H9 (cell line): ENCODE results near the gene LDB2. TPM values are rescaled to one million over a fixed set of nuclear protein-coding genes. Genes with fewer than 3 reads are reported as not detected.

Source experiments
- DNase-seq: peaks from one replicate; pipeline ENCODE4 v3.0.0-alpha.2; 2017
- H2AFZ ChIP-seq: one replicate; pipeline ENCODE4 v1.6.1; 2013; ENCODE audit warnings: mild to moderate bottlenecking, low read length, control low read depth, moderate library complexity
- H2AK5ac ChIP-seq: 2 replicates; pipeline ENCODE4 v1.6.1; 2013; ENCODE audit warnings: low read length, control low read depth, mixed read lengths; ENCODE audit not compliant: insufficient read length
- H2BK120ac ChIP-seq: one replicate; pipeline ENCODE4 v1.6.1; 2013; ENCODE audit warnings: low read depth, mild to moderate bottlenecking, low read length, control low read depth, inconsistent platforms; ENCODE audit not compliant: poor library complexity, severe bottlenecking
- H2BK12ac ChIP-seq: 2 replicates; pipeline ENCODE4 v1.6.1; 2013; ENCODE audit warnings: low read length, control low read depth, mixed read lengths, low read depth; ENCODE audit not compliant: insufficient read length
- H2BK15ac ChIP-seq: 2 replicates; pipeline ENCODE4 v1.6.1; 2013; ENCODE audit warnings: low read depth, low read length, control low read depth
- H2BK20ac ChIP-seq: one replicate; pipeline ENCODE4 v1.6.1; 2013; ENCODE audit warnings: low read depth, mild to moderate bottlenecking, low read length, control low read depth, inconsistent platforms; ENCODE audit not compliant: poor library complexity, severe bottlenecking
- H2BK5ac ChIP-seq: 2 replicates; pipeline ENCODE4 v1.6.1; 2013; ENCODE audit warnings: low read length, control low read depth, mixed read lengths; ENCODE audit not compliant: insufficient read length
- H3K14ac ChIP-seq: 2 replicates; pipeline ENCODE4 v1.6.1; 2013; ENCODE audit warnings: low read length, control low read depth; ENCODE audit not compliant: insufficient read depth
- H3K18ac ChIP-seq: 2 replicates; pipeline ENCODE4 v1.6.1; 2013; ENCODE audit warnings: low read depth, mild to moderate bottlenecking, mixed read lengths, low read length, control low read depth; ENCODE audit not compliant: insufficient read length
- H3K23ac ChIP-seq: 2 replicates; pipeline ENCODE4 v1.6.1; 2013; ENCODE audit warnings: low read length, control low read depth, mixed read lengths, low read depth; ENCODE audit not compliant: insufficient read length
- H3K23me2 ChIP-seq: 2 replicates; pipeline ENCODE4 v1.6.1; 2013; ENCODE audit warnings: low read depth, mild to moderate bottlenecking, mixed read lengths, low read length, control low read depth; ENCODE audit not compliant: insufficient read length, poor library complexity, severe bottlenecking
- H3K27ac ChIP-seq: 2 replicates; pipeline ENCODE4 v1.5.1; 2013; ENCODE audit warnings: low read length, control low read depth, mixed read lengths, low read depth; ENCODE audit not compliant: insufficient read length
- H3K27me3 ChIP-seq: 2 replicates; pipeline ENCODE4 v1.6.1; 2013; ENCODE audit warnings: low read length, control low read depth, inconsistent platforms; ENCODE audit not compliant: insufficient read depth
- H3K4ac ChIP-seq: 2 replicates; pipeline ENCODE4 v1.6.1; 2013; ENCODE audit warnings: low read depth, mild to moderate bottlenecking, control low read depth, inconsistent platforms, low read length, moderate library complexity
- H3K4me1 ChIP-seq: 2 replicates; pipeline ENCODE4 v1.6.1; 2013; ENCODE audit warnings: low read length, control low read depth, inconsistent platforms; ENCODE audit not compliant: insufficient read depth
- H3K4me2 ChIP-seq: 2 replicates; pipeline ENCODE4 v1.6.1; 2013; ENCODE audit warnings: low read length, control low read depth, mixed read lengths; ENCODE audit not compliant: insufficient read length, insufficient read depth
- H3K56ac ChIP-seq: 2 replicates; pipeline ENCODE4 v1.6.1; 2013; ENCODE audit warnings: low read depth, mild to moderate bottlenecking, mixed read lengths, low read length, control low read depth; ENCODE audit not compliant: insufficient read length
- H3K79me1 ChIP-seq: 2 replicates; pipeline ENCODE4 v1.6.1; 2013; ENCODE audit warnings: low read depth, mild to moderate bottlenecking, moderate library complexity, low read length, control low read depth, inconsistent platforms; ENCODE audit not compliant: insufficient read depth, poor library complexity, severe bottlenecking
- H3K79me2 ChIP-seq: 2 replicates; pipeline ENCODE4 v1.6.1; 2013; ENCODE audit warnings: low read length, control low read depth, inconsistent platforms; ENCODE audit not compliant: insufficient read depth
- H3K9ac ChIP-seq: 2 replicates; pipeline ENCODE4 v1.6.1; 2013; ENCODE audit warnings: low read length, control low read depth, mixed read lengths; ENCODE audit not compliant: insufficient read length; ENCODE audit errors: extremely low read depth
- H3K9me3 ChIP-seq: one replicate; pipeline ENCODE4 v1.6.1; 2013; ENCODE audit warnings: low read depth, low read length, inconsistent platforms; ENCODE audit not compliant: control insufficient read depth
- H3T11ph ChIP-seq: one replicate; pipeline ENCODE4 v1.6.1; 2013; ENCODE audit warnings: mild to moderate bottlenecking, low read length, control low read depth, inconsistent platforms
- H4K20me1 ChIP-seq: one replicate; pipeline ENCODE4 v1.6.1; 2013; ENCODE audit not compliant: control insufficient read depth, insufficient read length, insufficient read depth
- H4K5ac ChIP-seq: 2 replicates; pipeline ENCODE4 v1.6.1; 2013; ENCODE audit warnings: low read depth, mild to moderate bottlenecking, mixed read lengths, low read length, control low read depth; ENCODE audit not compliant: insufficient read length
- H4K8ac ChIP-seq: replicated peaks from 2 replicates; pipeline ENCODE4 v1.6.1; 2013; ENCODE audit warnings: low read length, control low read depth, mixed read lengths, low read depth; ENCODE audit not compliant: insufficient read length
- H4K91ac ChIP-seq: 2 replicates; pipeline ENCODE4 v1.6.1; 2013; ENCODE audit warnings: low read depth, mild to moderate bottlenecking, moderate library complexity, mixed read lengths, low read length, control low read depth; ENCODE audit not compliant: insufficient read length
- H3K27ac Mint-ChIP-seq, 3 experiments: 2 replicates in 2 of 3; 3 replicates in 1 of 3; pipeline ENCODE4 v1.8.0; 2020 to 2021; ENCODE audit warnings: mixed read lengths in 3 of 3, mild to moderate bottlenecking in 1 of 3, moderate library complexity in 1 of 3
- H3K27me3 Mint-ChIP-seq: 2 replicates; pipeline ENCODE4 v1.8.0; 2021; ENCODE audit warnings: low read depth, mild to moderate bottlenecking, moderate library complexity, mixed read lengths
- H3K36me3 Mint-ChIP-seq, 3 experiments: 2 replicates in 2 of 3; 3 replicates in 1 of 3; pipeline ENCODE4 v1.8.0; 2020 to 2021; ENCODE audit warnings: low read depth in 3 of 3, mixed read lengths in 3 of 3; ENCODE audit not compliant: insufficient read depth in 1 of 3
- H3K4me1 Mint-ChIP-seq, 2 experiments: 2 replicates each; pipeline ENCODE4 v1.8.0; 2020; ENCODE audit warnings: mixed read lengths in 2 of 2
- H3K4me3 Mint-ChIP-seq, 2 experiments: 2 replicates in 1 of 2; 3 replicates in 1 of 2; pipeline ENCODE4 v1.8.0; 2020 to 2021; ENCODE audit warnings: mild to moderate bottlenecking in 2 of 2, mixed read lengths in 2 of 2, moderate library complexity in 1 of 2
- H3K9me3 Mint-ChIP-seq, 2 experiments: 2 replicates in 1 of 2; 3 replicates in 1 of 2; pipeline ENCODE4 v1.8.0; 2020; ENCODE audit warnings: mild to moderate bottlenecking in 2 of 2, mixed read lengths in 2 of 2, moderate library complexity in 1 of 2
- WGBS: extraction: QIAGEN DNeasy Blood & Tissue Kit; methylation state at CpG from one replicate; pipeline ENCODE4 v1.1.7; 2013; ENCODE audit warnings: missing lambda C conversion rate, low lambda C conversion rate, mixed read lengths; ENCODE audit not compliant: insufficient read length; ENCODE audit errors: extremely low coverage; 5-methylcytosine and 5-hydroxymethylcytosine counted together
- total RNA-seq: library from RNA; stranded (reverse); gene quantifications from 2 replicates; pipeline ENCODE4 v1.2.1, GENCODE V29; 2021
- TF ChIP-seq, protein P1 (sequence below): fragments of 200-600 bp; sonication (generic); conservative IDR thresholded peaks from 3 replicates; pipeline ENCODE4 v1.8.0; 2021; ENCODE audit warnings: antibody characterized with exemption, mild to moderate bottlenecking

LDB2 gene
- total RNA-seq, 1 experiment from 2014 or later, result 22.5 TPM

GRCh38 chr4:16853640-16854039 is 44.8 kb downstream of the LDB2 start:
- Histone ChIP-seq H3K56ac (no peak overlapping the region), H3K27ac (no peak overlapping the region), H2BK20ac (no peak overlapping the region), H3K79me2 (peaks cover 5% of the 10 kb centered on the region; the same call in 1 of the 2 replicates), H2AK5ac (no peak overlapping the region), H3K9me3 (no peaks in the 10 kb centered on the region), H3K79me1 (peaks cover 3% of the 10 kb centered on the region), H3K23ac (no peak overlapping the region), H4K20me1 (no peaks in the 10 kb centered on the region), H3K27me3 (no peaks in the 10 kb centered on the region), H3K4me1 (peaks cover 13% of the 10 kb centered on the region), H3K9ac (no peak overlapping the region), H2BK12ac (no peak overlapping the region), H2BK15ac (no peak overlapping the region), H3K23me2 (no peaks in the 10 kb centered on the region), H3K18ac (no peak overlapping the region), H2AFZ (no peak overlapping the region), H2BK5ac (no peak overlapping the region), H3K14ac (no peak overlapping the region), H4K91ac (no peak overlapping the region), H3K4ac (no peak overlapping the region), H3T11ph (no peak overlapping the region), H2BK120ac (no peak overlapping the region), H3K4me2 (no peak overlapping the region), H4K5ac (no peak overlapping the region), H4K8ac (no peak overlapping the region)
- Mint-ChIP-seq H3K4me1 (peaks cover 33 to 50% of the 10 kb centered on the region in 2 experiments), H3K27ac (no peak overlapping the region), H3K36me3 (peaks cover 17 to 25% (median 18%) of the 10 kb centered on the region in 3 experiments), H3K4me3 (no peak overlapping the region), H3K27me3 (no peaks in the 10 kb centered on the region), H3K9me3 (peaks cover 8% of the 10 kb centered on the region in 2 experiments)
- no peak for DNase-seq
- TF ChIP-seq, protein P1, sequence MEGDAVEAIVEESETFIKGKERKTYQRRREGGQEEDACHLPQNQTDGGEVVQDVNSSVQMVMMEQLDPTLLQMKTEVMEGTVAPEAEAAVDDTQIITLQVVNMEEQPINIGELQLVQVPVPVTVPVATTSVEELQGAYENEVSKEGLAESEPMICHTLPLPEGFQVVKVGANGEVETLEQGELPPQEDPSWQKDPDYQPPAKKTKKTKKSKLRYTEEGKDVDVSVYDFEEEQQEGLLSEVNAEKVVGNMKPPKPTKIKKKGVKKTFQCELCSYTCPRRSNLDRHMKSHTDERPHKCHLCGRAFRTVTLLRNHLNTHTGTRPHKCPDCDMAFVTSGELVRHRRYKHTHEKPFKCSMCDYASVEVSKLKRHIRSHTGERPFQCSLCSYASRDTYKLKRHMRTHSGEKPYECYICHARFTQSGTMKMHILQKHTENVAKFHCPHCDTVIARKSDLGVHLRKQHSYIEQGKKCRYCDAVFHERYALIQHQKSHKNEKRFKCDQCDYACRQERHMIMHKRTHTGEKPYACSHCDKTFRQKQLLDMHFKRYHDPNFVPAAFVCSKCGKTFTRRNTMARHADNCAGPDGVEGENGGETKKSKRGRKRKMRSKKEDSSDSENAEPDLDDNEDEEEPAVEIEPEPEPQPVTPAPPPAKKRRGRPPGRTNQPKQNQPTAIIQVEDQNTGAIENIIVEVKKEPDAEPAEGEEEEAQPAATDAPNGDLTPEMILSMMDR, result no peak
- 100% methylated on average over 1 of the region's 2 CpGs for WGBS
